ENCODE measurements around the gene STPG2.

Gene STPG2

DNA sequence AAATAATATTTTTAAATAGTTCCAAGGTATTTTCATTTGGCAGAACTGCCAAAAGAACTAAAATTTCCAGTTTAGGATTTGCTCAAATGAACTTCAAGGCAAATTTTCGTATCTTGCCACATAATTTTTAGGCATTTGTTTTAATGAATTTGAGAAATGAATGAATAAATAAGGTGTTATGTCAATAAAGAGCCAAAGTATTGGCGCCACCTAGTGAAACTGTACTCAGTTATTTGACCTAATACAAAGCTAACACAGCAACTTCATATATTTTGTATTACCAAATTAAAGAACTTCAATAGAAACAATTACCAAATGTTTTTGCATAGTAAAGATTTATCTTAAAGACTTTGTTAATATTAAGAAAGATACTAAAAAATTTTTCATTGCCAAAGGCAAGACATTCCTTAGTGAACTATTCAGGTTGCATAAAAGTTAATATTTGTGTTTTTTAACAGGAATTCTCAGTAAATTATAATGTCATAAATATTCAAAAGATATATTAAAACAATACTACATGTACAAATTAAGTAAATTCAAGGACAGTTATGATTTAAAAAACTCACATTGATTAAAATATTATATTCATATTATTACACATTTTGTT lies 50.3 kb downstream of the STPG2 start:
- CTCF ChIA-PET, result no interaction called here
- POLR2A ChIA-PET, result no interaction called here
- no peak for DNase-seq (ENCODE audit: extremely low spot score)
- TF ChIP-seq ZNF384 (IDR thresholded peaks at IDR 0.05) (no peak), NFRKB (IDR thresholded peaks at IDR 0.05) (no peak), HDGF (IDR thresholded peaks at IDR 0.05; ENCODE audit: borderline replicate concordance) (no peak), FOXK2 (IDR thresholded peaks at IDR 0.05) (no peak), BHLHE40 (IDR thresholded peaks at IDR 0.05; ENCODE audit: borderline replicate concordance) (no peak), L3MBTL2 (conservative IDR thresholded peaks at IDR 0.05) (no peak), ELF4 (IDR thresholded peaks at IDR 0.05) (no peak), FOXA1 (IDR thresholded peaks at IDR 0.05) (no peak), CTBP1 (IDR thresholded peaks at IDR 0.05; ENCODE audit: borderline replicate concordance) (no peak), TARDBP (IDR thresholded peaks at IDR 0.05) (no peak), SP1 (IDR thresholded peaks at IDR 0.05) (no peak), SUZ12 (IDR thresholded peaks at IDR 0.05) (no peak), FOXM1 (IDR thresholded peaks at IDR 0.05; ENCODE audit: borderline replicate concordance) (no peak), ARNT (IDR thresholded peaks at IDR 0.05) (no peak), LEF1 (IDR thresholded peaks at IDR 0.05; ENCODE audit: borderline replicate concordance) (no peak)
- TF ChIP-seq, protein P1, sequence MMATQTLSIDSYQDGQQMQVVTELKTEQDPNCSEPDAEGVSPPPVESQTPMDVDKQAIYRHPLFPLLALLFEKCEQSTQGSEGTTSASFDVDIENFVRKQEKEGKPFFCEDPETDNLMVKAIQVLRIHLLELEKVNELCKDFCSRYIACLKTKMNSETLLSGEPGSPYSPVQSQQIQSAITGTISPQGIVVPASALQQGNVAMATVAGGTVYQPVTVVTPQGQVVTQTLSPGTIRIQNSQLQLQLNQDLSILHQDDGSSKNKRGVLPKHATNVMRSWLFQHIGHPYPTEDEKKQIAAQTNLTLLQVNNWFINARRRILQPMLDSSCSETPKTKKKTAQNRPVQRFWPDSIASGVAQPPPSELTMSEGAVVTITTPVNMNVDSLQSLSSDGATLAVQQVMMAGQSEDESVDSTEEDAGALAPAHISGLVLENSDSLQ (IDR thresholded peaks at IDR 0.05), result no peak

DNA sequence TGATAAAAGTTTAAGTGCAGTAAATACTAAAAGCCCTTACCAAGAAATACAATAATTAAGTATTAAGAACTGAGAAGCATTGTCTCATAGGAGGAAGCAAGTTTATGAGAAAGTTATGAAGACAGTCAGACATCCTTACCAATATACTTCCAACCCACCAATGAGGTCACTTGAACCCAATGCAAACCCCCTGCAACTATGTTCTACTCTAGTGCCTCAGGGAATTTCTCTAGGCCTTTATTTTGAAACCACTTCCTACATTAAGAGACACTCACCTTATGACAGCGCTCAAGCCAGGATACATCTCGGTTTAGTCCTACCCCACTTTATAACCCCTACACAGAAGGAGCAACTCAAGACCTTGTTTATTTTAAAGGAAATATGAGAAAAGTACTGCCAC lies 61.3 kb downstream of the STPG2 start:
- DNase-seq (ENCODE audit: extremely low spot score), result no peak
- TF ChIP-seq CTBP1 (IDR thresholded peaks at IDR 0.05; ENCODE audit: borderline replicate concordance) (no peak), FOXA1 (IDR thresholded peaks at IDR 0.05) (no peak), HDGF (IDR thresholded peaks at IDR 0.05; ENCODE audit: borderline replicate concordance) (no peak), ELF4 (IDR thresholded peaks at IDR 0.05) (no peak), L3MBTL2 (conservative IDR thresholded peaks at IDR 0.05) (no peak), NFRKB (IDR thresholded peaks at IDR 0.05) (no peak)
- POLR2A ChIA-PET, result no interaction called here
- CTCF ChIA-PET, result no interaction called here

DNA sequence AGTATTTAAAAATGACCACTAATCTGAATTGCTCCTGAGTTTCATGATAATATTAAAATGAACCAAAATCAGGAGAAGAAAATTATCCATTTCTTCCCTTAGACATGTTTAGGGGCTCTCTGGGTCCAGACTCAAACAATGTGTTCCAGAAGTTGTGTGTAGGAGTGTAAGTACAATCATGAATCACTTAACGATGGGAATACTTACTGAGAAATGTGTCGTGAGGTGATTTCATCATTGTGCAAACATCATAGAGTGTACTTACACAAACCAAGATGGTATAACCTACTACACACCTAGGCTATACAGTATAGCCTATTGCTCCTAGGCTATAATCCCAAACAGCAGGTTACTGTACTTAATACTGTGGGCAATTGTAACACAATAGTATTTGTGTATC lies 74.8 kb downstream of the STPG2 start:
- ChIA-PET CTCF (interaction anchor here (0.6 kb wide), 1 partner anchor 1720 kb away, joined by 3 read pairs; no protein-coding TSS in a partner anchor), POLR2A (no interaction called here)
- no peak for DNase-seq (ENCODE audit: extremely low spot score)
- TF ChIP-seq BHLHE40 (IDR thresholded peaks at IDR 0.05; ENCODE audit: borderline replicate concordance), result no peak
- TF ChIP-seq NFRKB (IDR thresholded peaks at IDR 0.05), result no peak
- no peak for TF ChIP-seq ARNT (IDR thresholded peaks at IDR 0.05)
- TF ChIP-seq, protein P1 (IDR thresholded peaks at IDR 0.05), result no peak
- TF ChIP-seq SP1 (IDR thresholded peaks at IDR 0.05), result no peak
- no peak for TF ChIP-seq TARDBP (IDR thresholded peaks at IDR 0.05)
- no peak for TF ChIP-seq SUZ12 (IDR thresholded peaks at IDR 0.05)
- TF ChIP-seq LEF1 (IDR thresholded peaks at IDR 0.05; ENCODE audit: borderline replicate concordance), result no peak
- TF ChIP-seq ZNF384 (IDR thresholded peaks at IDR 0.05), result no peak

DNA sequence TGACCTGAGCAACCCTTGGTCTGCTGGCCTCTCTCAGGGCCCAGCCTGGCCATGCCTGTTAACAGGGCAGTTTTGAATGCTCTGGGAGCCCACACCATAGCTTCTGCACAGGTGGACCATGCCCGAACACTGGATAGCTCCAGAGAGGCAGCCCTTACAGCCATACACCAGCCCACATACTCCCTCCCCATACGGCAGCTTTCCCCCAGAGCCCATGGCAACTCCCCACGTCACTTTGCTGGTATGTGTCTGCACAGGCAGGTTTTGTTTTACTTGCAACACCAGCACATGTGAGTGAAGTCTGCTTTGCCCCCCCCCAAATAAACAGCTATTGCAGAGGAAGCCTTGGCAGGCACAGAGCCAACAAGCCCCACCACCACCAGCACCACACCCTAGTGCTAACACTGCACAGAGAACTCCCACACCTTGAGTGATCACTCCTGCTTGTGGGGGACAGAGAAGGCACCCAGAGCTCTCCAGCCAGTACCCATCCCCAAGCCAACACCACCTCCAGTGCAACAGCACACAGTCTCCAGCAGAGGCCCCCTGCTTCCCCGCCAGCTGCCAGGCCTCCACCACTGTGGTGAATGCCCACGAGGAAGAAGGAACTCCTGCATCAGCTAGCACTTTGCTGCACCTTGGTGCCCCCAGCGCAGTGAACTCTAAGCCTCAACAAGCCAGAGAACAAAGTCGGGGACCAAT lies 87.3 kb downstream of the STPG2 start:
- DNase-seq (ENCODE audit: extremely low spot score), result no peak
- no peak for TF ChIP-seq L3MBTL2 (conservative IDR thresholded peaks at IDR 0.05)
- TF ChIP-seq, protein P1 (IDR thresholded peaks at IDR 0.05), result no peak
- no peak for TF ChIP-seq FOXA1 (IDR thresholded peaks at IDR 0.05)
- no peak for TF ChIP-seq ARNT (IDR thresholded peaks at IDR 0.05)
- TF ChIP-seq SP1 (IDR thresholded peaks at IDR 0.05), result no peak
- no peak for TF ChIP-seq CTBP1 (IDR thresholded peaks at IDR 0.05; ENCODE audit: borderline replicate concordance)
- no peak for TF ChIP-seq TARDBP (IDR thresholded peaks at IDR 0.05)
- POLR2A ChIA-PET, result no interaction called here
- CTCF ChIA-PET, result no interaction called here

DNA sequence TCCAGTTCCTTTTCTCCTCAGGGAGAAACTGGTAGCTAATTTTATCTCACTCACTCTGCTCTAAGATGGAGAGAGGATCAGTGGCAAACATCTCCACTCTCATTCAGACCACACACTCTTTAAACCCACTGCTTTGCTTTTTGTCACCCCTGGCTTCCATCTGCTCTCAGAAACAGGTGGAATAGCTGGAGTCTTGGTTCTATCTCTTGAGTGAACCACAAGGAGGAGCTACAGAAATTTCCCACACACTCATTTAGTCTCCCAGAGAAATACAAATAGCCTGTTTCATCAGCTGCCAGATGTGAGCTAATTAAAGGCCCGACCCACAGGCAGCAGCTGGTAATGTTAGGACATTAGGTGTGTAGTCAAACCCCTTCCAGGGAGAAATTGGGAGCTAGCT lies 96.6 kb downstream of the STPG2 start:
- TF ChIP-seq CTBP1 (IDR thresholded peaks at IDR 0.05; ENCODE audit: borderline replicate concordance), result no peak
- TF ChIP-seq FOXM1 (IDR thresholded peaks at IDR 0.05; ENCODE audit: borderline replicate concordance), result no peak
- no peak for TF ChIP-seq SUZ12 (IDR thresholded peaks at IDR 0.05)
- TF ChIP-seq ZNF384 (IDR thresholded peaks at IDR 0.05), result no peak
- TF ChIP-seq L3MBTL2 (conservative IDR thresholded peaks at IDR 0.05), result no peak
- TF ChIP-seq ELF4 (IDR thresholded peaks at IDR 0.05), result no peak
- TF ChIP-seq, protein P1 (IDR thresholded peaks at IDR 0.05), result no peak
- no peak for TF ChIP-seq LEF1 (IDR thresholded peaks at IDR 0.05; ENCODE audit: borderline replicate concordance)
- no peak for TF ChIP-seq HDGF (IDR thresholded peaks at IDR 0.05; ENCODE audit: borderline replicate concordance)
- TF ChIP-seq ARNT (IDR thresholded peaks at IDR 0.05), result no peak
- no peak for TF ChIP-seq TARDBP (IDR thresholded peaks at IDR 0.05)
- no peak for TF ChIP-seq FOXA1 (IDR thresholded peaks at IDR 0.05)
- TF ChIP-seq SP1 (IDR thresholded peaks at IDR 0.05), result no peak
- no peak for TF ChIP-seq NFRKB (IDR thresholded peaks at IDR 0.05)
- TF ChIP-seq BHLHE40 (IDR thresholded peaks at IDR 0.05; ENCODE audit: borderline replicate concordance), result no peak
- DNase-seq (ENCODE audit: extremely low spot score), result no peak
- ChIA-PET CTCF (no interaction called here), POLR2A (no interaction called here)

All from HEK293T (cell line).